SK-N-MC (cell line): ENCODE data around the gene AGAP9.
"Not testable (repeated sequence)": the region's sequence is repeated elsewhere in the genome, so short reads cannot be mapped to it uniquely, and the experiment has no call there.

Experiments used
- EZH2 ChIP-seq: fragments of 200-600 bp; sonication (generic); IDR thresholded peaks from one replicate; pipeline ENCODE4 v1.6.1; 2017; ENCODE audit warnings: antibody characterized with exemption
- POLR2AphosphoS5 ChIP-seq: IDR thresholded peaks from 2 replicates; pipeline ENCODE4 v1.6.1; 2012; ENCODE audit warnings: mild to moderate bottlenecking, low read depth, low read length, borderline replicate concordance

DNA sequence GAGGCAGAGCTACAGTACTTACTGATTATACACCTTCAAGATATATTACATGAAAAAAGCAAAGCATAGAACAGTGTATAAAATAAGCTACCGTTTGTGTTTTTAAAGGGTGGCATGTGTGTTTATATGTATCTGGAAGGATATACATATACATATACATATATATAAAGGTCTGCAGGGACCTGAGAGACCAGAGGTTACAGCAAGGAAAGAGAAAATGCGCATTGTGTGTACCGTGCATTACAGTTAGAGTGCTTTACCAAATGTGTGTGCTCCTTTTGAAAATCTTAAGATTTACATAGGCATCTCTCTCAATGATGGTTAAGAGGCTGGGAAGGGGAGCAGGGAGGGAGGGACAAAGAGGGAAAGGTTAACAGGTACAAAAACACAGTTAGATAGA is 23.8 kb upstream of the AGAP9 start:
- not testable (repeated sequence) for TF ChIP-seq EZH2, POLR2AphosphoS5
